SJCRH30 (cell line): ENCODE results near the gene KCNK13. TPM values are rescaled to one million over a fixed set of nuclear protein-coding genes. Genes with fewer than 3 reads are reported as not detected.
"Not testable (repeated sequence)": the region's sequence is repeated elsewhere in the genome, so short reads cannot be mapped to it uniquely, and the experiment has no call there.

Experiments
- DNase-seq, 2 experiments: peaks; one replicate each; pipeline ENCODE4 v3.0.0-alpha.2; 2015 to 2020
- H3K27ac ChIP-seq: fragments of 250-450 bp; sonication (Bioruptor Pico); 2 replicates; pipeline ENCODE4 v1.5.1; 2020; ENCODE audit warnings: mild to moderate bottlenecking, moderate library complexity
- H3K27me3 ChIP-seq: fragments of 250-450 bp; sonication (Bioruptor Pico); 2 replicates; pipeline ENCODE4 v1.5.1; 2020; ENCODE audit warnings: mild to moderate bottlenecking, moderate library complexity
- H3K36me3 ChIP-seq: fragments of 250-450 bp; sonication (Bioruptor Pico); 2 replicates; pipeline ENCODE4 v1.5.1; 2020; ENCODE audit warnings: mild to moderate bottlenecking, moderate library complexity
- H3K4me1 ChIP-seq: fragments of 250-450 bp; sonication (Bioruptor Pico); 2 replicates; pipeline ENCODE4 v1.5.1; 2020; ENCODE audit warnings: mild to moderate bottlenecking, moderate library complexity
- H3K4me3 ChIP-seq: fragments of 250-450 bp; sonication (Bioruptor Pico); 2 replicates; pipeline ENCODE4 v1.5.1; 2020; ENCODE audit warnings: mild to moderate bottlenecking, moderate library complexity
- H3K9me3 ChIP-seq: fragments of 250-450 bp; sonication (Bioruptor Pico); replicated peaks from 2 replicates; pipeline ENCODE4 v1.5.1; 2020; ENCODE audit warnings: mild to moderate bottlenecking, moderate library complexity
- total RNA-seq: library from RNA; depleted of rRNA; stranded (reverse); fragments of >200 nt; shearing (Covaris generic); gene quantifications from 2 replicates; pipeline ENCODE4 v1.2.3, GENCODE V29; 2014

The KCNK13 gene
- total RNA-seq, 1 experiment from 2014 or later: 2.0 TPM

GRCh38 chr14:90179809-90180779 lies 118.3 kb downstream of the KCNK13 start:
- DNase-seq: no peak
- Histone ChIP-seq H3K27me3 (no peaks in the 10 kb centered on the region), H3K27ac (no peak overlapping the region), H3K4me1 (no peaks in the 10 kb centered on the region), H3K9me3 (no peaks in the 10 kb centered on the region), H3K36me3 (no peaks in the 10 kb centered on the region), H3K4me3 (no peak overlapping the region)

GRCh38 chr14:90184094-90184493 lies 122.3 kb downstream of the KCNK13 start:
- no peak overlapping the region for H3K27ac ChIP-seq
- H3K4me3 ChIP-seq: no peak overlapping the region
- no peaks in the 10 kb centered on the region for H3K27me3 ChIP-seq
- no peaks in the 10 kb centered on the region for H3K4me1 ChIP-seq
- H3K9me3 ChIP-seq: no peaks in the 10 kb centered on the region
- no peaks in the 10 kb centered on the region for H3K36me3 ChIP-seq
- DNase-seq: no peak

GRCh38 chr14:90184571-90185266 lies 122.9 kb downstream of the KCNK13 start:
- Histone ChIP-seq H3K36me3 (no peaks in the 10 kb centered on the region), H3K27me3 (no peaks in the 10 kb centered on the region), H3K9me3 (no peaks in the 10 kb centered on the region), H3K4me1 (no peaks in the 10 kb centered on the region), H3K27ac (no peak overlapping the region), H3K4me3 (no peak overlapping the region)
- no peak for DNase-seq

- no peak overlapping the region for H3K27ac ChIP-seq
- H3K36me3 ChIP-seq: no peaks in the 10 kb centered on the region
Observed at GRCh38 chr14:90188588-90188987, 126.8 kb downstream of the KCNK13 start.

GRCh38 chr14:90191154-90191553 lies 129.4 kb downstream of the KCNK13 start:
- DNase-seq: no peak
- H3K9me3 ChIP-seq: no peaks in the 10 kb centered on the region
- no peaks in the 10 kb centered on the region for H3K27me3 ChIP-seq
- H3K27ac ChIP-seq: no peak overlapping the region
- no peak overlapping the region for H3K4me3 ChIP-seq
- no peaks in the 10 kb centered on the region for H3K4me1 ChIP-seq
- H3K36me3 ChIP-seq: no peaks in the 10 kb centered on the region

More at GRCh38 chr14:90188588-90188987, 126.8 kb downstream of the KCNK13 start:
- no peak for DNase-seq
- Histone ChIP-seq H3K4me3 (no peak overlapping the region), H3K9me3 (no peaks in the 10 kb centered on the region), H3K27me3 (no peaks in the 10 kb centered on the region), H3K4me1 (no peaks in the 10 kb centered on the region)

GRCh38 chr14:90191585-90191984 lies 129.8 kb downstream of the KCNK13 start:
- Histone ChIP-seq H3K27me3 (no peaks in the 10 kb centered on the region), H3K4me1 (no peaks in the 10 kb centered on the region), H3K4me3 (no peak overlapping the region), H3K36me3 (no peaks in the 10 kb centered on the region), H3K27ac (no peak overlapping the region), H3K9me3 (no peaks in the 10 kb centered on the region)
- peak in 1 of 2 experiments; percentile 9 for DNase-seq

- H3K27ac ChIP-seq: no peak overlapping the region
- H3K9me3 ChIP-seq: no peaks in the 10 kb centered on the region
- peak; percentile 14 to 37 for DNase-seq
- no peaks in the 10 kb centered on the region for H3K36me3 ChIP-seq
- H3K4me1 ChIP-seq: no peaks in the 10 kb centered on the region
- H3K4me3 ChIP-seq: no peak overlapping the region
- no peaks in the 10 kb centered on the region for H3K27me3 ChIP-seq
Observed at GRCh38 chr14:90193925-90194324, 132.1 kb downstream of the KCNK13 start.

GRCh38 chr14:90194706-90195105 lies 132.9 kb downstream of the KCNK13 start:
- Histone ChIP-seq H3K9me3 (no peaks in the 10 kb centered on the region), H3K4me1 (no peaks in the 10 kb centered on the region), H3K27ac (no peak overlapping the region), H3K4me3 (no peak overlapping the region), H3K27me3 (no peaks in the 10 kb centered on the region), H3K36me3 (no peaks in the 10 kb centered on the region)
- no peak for DNase-seq

GRCh38 chr14:90198541-90199060 lies 136.8 kb downstream of the KCNK13 start:
- H3K9me3 ChIP-seq: no peaks in the 10 kb centered on the region
- no peaks in the 10 kb centered on the region for H3K4me1 ChIP-seq
- DNase-seq: no peak
- no peaks in the 10 kb centered on the region for H3K36me3 ChIP-seq
- no peak overlapping the region for H3K27ac ChIP-seq
- H3K27me3 ChIP-seq: no peaks in the 10 kb centered on the region
- H3K4me3 ChIP-seq: no peak overlapping the region

- not testable (repeated sequence) for H3K27me3 ChIP-seq, H3K36me3 ChIP-seq, H3K27ac ChIP-seq, H3K9me3 ChIP-seq, H3K4me3 ChIP-seq, H3K4me1 ChIP-seq, DNase-seq
Observed at GRCh38 chr14:90200546-90200945, 138.8 kb downstream of the KCNK13 start.

GRCh38 chr14:90201344-90201743 lies 139.6 kb downstream of the KCNK13 start:
- no peak for DNase-seq
- no peaks in the 10 kb centered on the region for H3K36me3 ChIP-seq
- H3K27ac ChIP-seq: no peak overlapping the region
- H3K4me3 ChIP-seq: no peak overlapping the region
- peaks cover 5% of the 10 kb centered on the region; the same call in 1 of the 2 replicates for H3K4me1 ChIP-seq
- H3K9me3 ChIP-seq: no peaks in the 10 kb centered on the region
- H3K27me3 ChIP-seq: no peaks in the 10 kb centered on the region

- no peak overlapping the region for H3K4me3 ChIP-seq
- no peak overlapping the region for H3K27ac ChIP-seq
- H3K9me3 ChIP-seq: no peaks in the 10 kb centered on the region
- H3K4me1 ChIP-seq: peaks cover 5% of the 10 kb centered on the region; the same call in 1 of the 2 replicates
- peak in 1 of 2 experiments; percentile 17 for DNase-seq
- H3K36me3 ChIP-seq: no peaks in the 10 kb centered on the region
- no peaks in the 10 kb centered on the region for H3K27me3 ChIP-seq
Observed at GRCh38 chr14:90204516-90204915, 142.7 kb downstream of the KCNK13 start.

GRCh38 chr14:90213099-90213748 lies 151.4 kb downstream of the KCNK13 start:
- H3K4me1 ChIP-seq: no peaks in the 10 kb centered on the region
- DNase-seq: no peak
- no peaks in the 10 kb centered on the region for H3K27me3 ChIP-seq
- no peaks in the 10 kb centered on the region for H3K36me3 ChIP-seq
- H3K9me3 ChIP-seq: no peaks in the 10 kb centered on the region
- no peak overlapping the region for H3K27ac ChIP-seq
- H3K4me3 ChIP-seq: no peak overlapping the region

- no peak overlapping the region for H3K4me3 ChIP-seq
- no peaks in the 10 kb centered on the region for H3K36me3 ChIP-seq
- no peaks in the 10 kb centered on the region for H3K4me1 ChIP-seq
- H3K27ac ChIP-seq: no peak overlapping the region
- H3K27me3 ChIP-seq: no peaks in the 10 kb centered on the region
- H3K9me3 ChIP-seq: no peaks in the 10 kb centered on the region
- DNase-seq: no peak
Observed at GRCh38 chr14:90228478-90228877, 166.7 kb downstream of the KCNK13 start.

- H3K27ac ChIP-seq, DNase-seq, H3K36me3 ChIP-seq, H3K4me3 ChIP-seq, H3K4me1 ChIP-seq, H3K27me3 ChIP-seq, H3K9me3 ChIP-seq: not testable (repeated sequence)
Observed at GRCh38 chr14:90229942-90230341, 168.1 kb downstream of the KCNK13 start.
